Coronary artery (tissue), 2 donors: ENCODE results near the gene NFKBIL1.

Source experiments
- DNase-seq: peaks from one replicate; pipeline ENCODE4 v3.0.0-alpha.2; 2017; ENCODE audit warnings: low spot score
- H3K27ac ChIP-seq, 2 donors: fragments of 200-600 bp; sonication (generic); one replicate each; pipeline ENCODE4 v1.5.1; 2016 to 2019
- H3K4me3 ChIP-seq: fragments of 200-600 bp; sonication (generic); 2 replicates; pipeline ENCODE4 v1.5.1; 2016; ENCODE audit warnings: mild to moderate bottlenecking, moderate library complexity
- CTCF ChIP-seq: fragments of 200-600 bp; sonication (generic); IDR thresholded peaks from one replicate; pipeline ENCODE4 v1.5.1; 2019; ENCODE audit warnings: antibody characterized with exemption

Gene NFKBIL1

GRCh38 chr6:31530659-31531058, 16.7 kb upstream of the NFKBIL1 start:
- H3K27ac ChIP-seq = no peak overlapping the region
- no peak overlapping the region for H3K4me3 ChIP-seq
- no peak for TF ChIP-seq CTCF
- DNase-seq = no peak

GRCh38 chr6:31531162-31531561, 16.2 kb upstream of the NFKBIL1 start:
- TF ChIP-seq CTCF = no peak

GRCh38 chr6:31531771-31532643, 15.4 kb upstream of the NFKBIL1 start:
- DNase-seq = no peak
- no peak overlapping the region for H3K4me3 ChIP-seq
- no peak overlapping the region for H3K27ac ChIP-seq
- no peak for TF ChIP-seq CTCF

More at GRCh38 chr6:31531162-31531561, 16.2 kb upstream of the NFKBIL1 start:
- Histone ChIP-seq H3K4me3 (no peak overlapping the region), H3K27ac (no peak overlapping the region)
- DNase-seq = no peak

- no peak overlapping the region for H3K4me3 ChIP-seq
- no peak for DNase-seq
- no peak overlapping the region for H3K27ac ChIP-seq
- TF ChIP-seq CTCF = no peak
These were observed 14.6 kb upstream of the NFKBIL1 start for GRCh38 chr6:31532644-31533454.

GRCh38 chr6:31533455-31533841, 14.0 kb upstream of the NFKBIL1 start:
- TF ChIP-seq CTCF = no peak
- H3K27ac ChIP-seq = no peak overlapping the region
- no peak for DNase-seq

GRCh38 chr6:31534011-31534410, 13.4 kb upstream of the NFKBIL1 start:
- no peak for TF ChIP-seq CTCF
- H3K4me3 ChIP-seq = no peak overlapping the region
- H3K27ac ChIP-seq = no peak overlapping the region
- no peak for DNase-seq

More at GRCh38 chr6:31533455-31533841, 14.0 kb upstream of the NFKBIL1 start:
- H3K4me3 ChIP-seq = no peak overlapping the region
